Lung (tissue), 12 donors: ENCODE measurements around the gene DTD1. TPM values are rescaled to one million over a fixed set of nuclear protein-coding genes. Genes with fewer than 3 reads are reported as not detected.

Experiments
- ATAC-seq: fragments of 200-7000 bp; cut with Tn5 transposase; one replicate; pipeline ENCODE4 v1.9.1; 2020; ENCODE audit warnings: moderate number of reproducible peaks; ENCODE audit not compliant: insufficient read depth, low FRiP score
- DNase-seq, 3 donors: peaks; one replicate each; pipeline ENCODE4 v3.0.0-alpha.2; 2013 to 2017
- H3K27ac ChIP-seq, 2 donors: one replicate each; pipeline ENCODE4 v1.5.1; 2013; ENCODE audit warnings: mild to moderate bottlenecking in 2 of 2, moderate library complexity in 2 of 2, control low read depth in 1 of 2, inconsistent platforms in 1 of 2, low read depth in 1 of 2, low read length in 1 of 2
- H3K27me3 ChIP-seq, 3 donors: one replicate each; pipeline ENCODE4 v1.5.1; 2013; ENCODE audit warnings: low read length in 2 of 3; ENCODE audit not compliant: control insufficient read depth in 3 of 3, insufficient read depth in 3 of 3
- H3K36me3 ChIP-seq, 4 donors: one replicate each; pipeline ENCODE4 v1.5.1; 2013; ENCODE audit warnings: low read length in 4 of 4, mild to moderate bottlenecking in 1 of 4, moderate library complexity in 1 of 4; ENCODE audit not compliant: control insufficient read depth in 4 of 4, insufficient read depth in 4 of 4
- H3K4me1 ChIP-seq, 5 donors: one replicate each; pipeline ENCODE4 v1.5.1; 2013; ENCODE audit warnings: low read length in 5 of 5, mild to moderate bottlenecking in 2 of 5, moderate library complexity in 1 of 5; ENCODE audit not compliant: control insufficient read depth in 5 of 5, insufficient read depth in 5 of 5
- H3K4me3 ChIP-seq: one replicate; pipeline ENCODE4 v1.5.1; 2013; ENCODE audit warnings: mild to moderate bottlenecking, control low read depth, moderate library complexity
- H3K9ac ChIP-seq, 2 donors: one replicate each; pipeline ENCODE4 v1.5.1; 2013; ENCODE audit warnings: low read length in 2 of 2, control low read depth in 1 of 2; ENCODE audit not compliant: insufficient read depth in 1 of 2
- H3K9me3 ChIP-seq, 4 donors: one replicate each; pipeline ENCODE4 v1.5.1; 2013; ENCODE audit warnings: low read length in 3 of 4, mild to moderate bottlenecking in 1 of 4, moderate library complexity in 1 of 4; ENCODE audit not compliant: control insufficient read depth in 4 of 4, insufficient read depth in 3 of 4
- CTCF ChIP-seq: IDR thresholded peaks from 2 replicates; pipeline ENCODE4 v1.5.1; 2012; ENCODE audit warnings: mild to moderate bottlenecking; ENCODE audit errors: control extremely low read depth, extremely low read depth
- WGBS, 2 donors: extraction: QIAGEN DNeasy Blood & Tissue Kit; methylation state at CpG; one replicate each; pipeline ENCODE4 v1.1.7; 2013; 5-methylcytosine and 5-hydroxymethylcytosine counted together
- polyA plus RNA-seq, 2 donors: library from polyadenylated mRNA; stranded (reverse); fragments of 200-250 nt; gene quantifications; one replicate each; pipeline ENCODE4 v1.2.1, GENCODE V29; 2013
- total RNA-seq, 2 donors: library from RNA; depleted of rRNA in 1 of 2; stranded (reverse); fragments of >200 nt in 1 of 2; gene quantifications; one replicate each; pipeline ENCODE4 v1.2.1, GENCODE V29; 2014 to 2021
- donor health status: control.
- donor health status: control.
- donor health status: Bipolar disorder and iron deficiency.
- donor health status: healthy.
- donor health status: DM: yes; HTN: yes; CAD: no.

DTD1 gene
- total and polyA plus RNA-seq, 4 donors, result 17.4 to 39.2 (median 24.6) TPM

GRCh38 chr20:18743665-18744440, 156.0 kb downstream of the DTD1 start:
- Histone ChIP-seq H3K4me3 (no peak overlapping the region), H3K36me3 (peaks cover 0 to 13% (median 5%) of the 10 kb centered on the region in 4 donors)
- ATAC-seq, result no peak

GRCh38 chr20:18747090-18747489, 159.2 kb downstream of the DTD1 start:
- ATAC-seq (no peak), DNase-seq (no peak)
- no peak for TF ChIP-seq CTCF
- H3K9ac ChIP-seq, result no peak overlapping the region
- H3K27me3 ChIP-seq, result no peaks in the 10 kb centered on the region
- H3K36me3 ChIP-seq, result peaks cover 0 to 13% (median 5%) of the 10 kb centered on the region in 4 donors
- H3K4me3 ChIP-seq, result no peak overlapping the region
- no peaks in the 10 kb centered on the region for H3K9me3 ChIP-seq
- no peaks in the 10 kb centered on the region for H3K4me1 ChIP-seq
- no peak overlapping the region for H3K27ac ChIP-seq
- WGBS, 2 donors, result 75 to 78% methylated on average over 5 of the region's 5 CpGs

More at GRCh38 chr20:18743665-18744440, 156.0 kb downstream of the DTD1 start:
- Histone ChIP-seq H3K9me3 (no peaks in the 10 kb centered on the region), H3K4me1 (peaks cover 0 to 9% (median 0%) of the 10 kb centered on the region in 5 donors), H3K27me3 (no peaks in the 10 kb centered on the region), H3K9ac (no peak overlapping the region), H3K27ac (no peak overlapping the region)
- 94 to 98% methylated on average over 11 of the region's 11 CpGs for WGBS, 2 donors
- no peak for TF ChIP-seq CTCF
- no peak for DNase-seq

GRCh38 chr20:18748987-18749386, 161.1 kb downstream of the DTD1 start:
- no peak for DNase-seq
- Histone ChIP-seq H3K4me3 (no peak overlapping the region), H3K36me3 (peaks cover 0 to 13% (median 4%) of the 10 kb centered on the region in 4 donors), H3K9me3 (no peaks in the 10 kb centered on the region), H3K27ac (no peak overlapping the region), H3K27me3 (no peaks in the 10 kb centered on the region), H3K9ac (no peak overlapping the region), H3K4me1 (no peaks in the 10 kb centered on the region)
- WGBS, 2 donors, result 83 to 89% methylated on average over 5 of the region's 5 CpGs
- no peak for ATAC-seq
- no peak for TF ChIP-seq CTCF

GRCh38 chr20:18749528-18749927, 161.7 kb downstream of the DTD1 start:
- Histone ChIP-seq H3K9me3 (no peaks in the 10 kb centered on the region), H3K27ac (no peak overlapping the region), H3K9ac (no peak overlapping the region), H3K4me1 (no peaks in the 10 kb centered on the region), H3K4me3 (no peak overlapping the region), H3K36me3 (peaks cover 0 to 11% (median 2%) of the 10 kb centered on the region in 4 donors), H3K27me3 (no peaks in the 10 kb centered on the region)
- DNase-seq (no peak), ATAC-seq (no peak)
- WGBS, 2 donors, result 95 to 96% methylated on average over 7 of the region's 7 CpGs
- no peak for TF ChIP-seq CTCF
